ENCODE measurements around the gene RAD51B. TPM values are rescaled to one million over a fixed set of nuclear protein-coding genes. Genes with fewer than 3 reads are reported as not detected.
A peak's percentile ranks its signal among the peaks of the same experiment; 100 is the strongest.

Gene RAD51B
- polyA plus RNA-seq, 3 donors = 3.6 to 11.6 (median 9.4) TPM

DNA sequence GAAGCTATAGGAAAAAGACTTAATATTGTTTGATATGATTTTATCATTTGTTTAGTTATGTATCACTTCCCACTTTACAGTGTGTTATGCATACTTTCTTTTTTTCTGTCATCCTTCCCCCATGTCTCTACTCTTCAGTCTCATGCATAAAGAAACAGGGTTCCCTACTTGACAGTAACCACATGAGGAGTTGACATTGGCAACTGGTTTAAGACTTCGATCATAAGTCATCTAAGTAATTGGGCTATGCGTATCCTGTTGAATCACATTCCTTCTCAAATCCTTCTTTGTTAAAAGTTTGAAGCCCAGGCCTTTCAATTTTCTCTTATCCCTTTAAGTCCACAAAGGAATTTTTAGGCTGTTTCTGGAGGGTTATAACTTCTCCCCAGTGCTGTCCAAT lies 358.7 kb downstream of the RAD51B start:
- intact Hi-C loops (cut with micrococcal nuclease) = no loop called here
- Histone ChIP-seq H3K9ac (ENCODE audit: insufficient read depth, low read length, poor library complexity, severe bottlenecking) (no peak overlapping the region), H3K4me3 (replicated peaks in 1 of 3; ENCODE audit: low read depth in 2 of 3, low read length in 3 of 3) (no peak overlapping the region), H3K36me3 (replicated peaks in 1 of 2; ENCODE audit: control insufficient read depth in 1 of 2, insufficient read depth in 2 of 2, low read length in 2 of 2) (no peaks in the 10 kb centered on the region), H3K27me3 (ENCODE audit: control insufficient read depth in 2 of 2, insufficient read depth in 2 of 2, low read length in 2 of 2) (no peaks in the 10 kb centered on the region), H3K9me3 (replicated peaks in 1 of 2; ENCODE audit: control insufficient read depth in 1 of 2, insufficient read depth in 1 of 2, low read length in 2 of 2) (no peaks in the 10 kb centered on the region), H4K20me1 (ENCODE audit: insufficient read depth, low read length) (no peaks in the 10 kb centered on the region), H2AFZ (ENCODE audit: insufficient read depth, low read depth, low read length, poor library complexity, severe bottlenecking) (no peak overlapping the region), H3K79me2 (ENCODE audit: insufficient read depth, low read length) (no peaks in the 10 kb centered on the region), H3K27ac (ENCODE audit: low read depth in 1 of 2, low read length in 2 of 2) (no peak overlapping the region), H3K4me2 (replicated peaks; ENCODE audit: extremely low read depth, low read length, poor library complexity, severe bottlenecking) (no peak overlapping the region), H3K4me1 (ENCODE audit: control insufficient read depth in 1 of 2, insufficient read depth in 2 of 2, low read length in 2 of 2) (no peaks in the 10 kb centered on the region)
- no peaks in the 10 kb centered on the region for H3K27me3 Mint-ChIP-seq (ENCODE audit: low read depth in 3 of 3)
- H3K27ac Mint-ChIP-seq = no peak overlapping the region
- no peak overlapping the region for H3K4me3 Mint-ChIP-seq
- no peak for DNase-seq
- TF ChIP-seq, protein P1, sequence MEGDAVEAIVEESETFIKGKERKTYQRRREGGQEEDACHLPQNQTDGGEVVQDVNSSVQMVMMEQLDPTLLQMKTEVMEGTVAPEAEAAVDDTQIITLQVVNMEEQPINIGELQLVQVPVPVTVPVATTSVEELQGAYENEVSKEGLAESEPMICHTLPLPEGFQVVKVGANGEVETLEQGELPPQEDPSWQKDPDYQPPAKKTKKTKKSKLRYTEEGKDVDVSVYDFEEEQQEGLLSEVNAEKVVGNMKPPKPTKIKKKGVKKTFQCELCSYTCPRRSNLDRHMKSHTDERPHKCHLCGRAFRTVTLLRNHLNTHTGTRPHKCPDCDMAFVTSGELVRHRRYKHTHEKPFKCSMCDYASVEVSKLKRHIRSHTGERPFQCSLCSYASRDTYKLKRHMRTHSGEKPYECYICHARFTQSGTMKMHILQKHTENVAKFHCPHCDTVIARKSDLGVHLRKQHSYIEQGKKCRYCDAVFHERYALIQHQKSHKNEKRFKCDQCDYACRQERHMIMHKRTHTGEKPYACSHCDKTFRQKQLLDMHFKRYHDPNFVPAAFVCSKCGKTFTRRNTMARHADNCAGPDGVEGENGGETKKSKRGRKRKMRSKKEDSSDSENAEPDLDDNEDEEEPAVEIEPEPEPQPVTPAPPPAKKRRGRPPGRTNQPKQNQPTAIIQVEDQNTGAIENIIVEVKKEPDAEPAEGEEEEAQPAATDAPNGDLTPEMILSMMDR (IDR thresholded peaks at IDR 0.05) = no peak
- no peaks in the 10 kb centered on the region for H3K36me3 Mint-ChIP-seq
- WGBS (ENCODE audit: insufficient coverage) = no CpG with 5 or more reads among the region's 2 CpGs
- peaks cover 0 to 2% (median 0%) of the 10 kb centered on the region in 7 donors for H3K9me3 Mint-ChIP-seq
- H3K4me1 Mint-ChIP-seq = no peaks in the 10 kb centered on the region

DNA sequence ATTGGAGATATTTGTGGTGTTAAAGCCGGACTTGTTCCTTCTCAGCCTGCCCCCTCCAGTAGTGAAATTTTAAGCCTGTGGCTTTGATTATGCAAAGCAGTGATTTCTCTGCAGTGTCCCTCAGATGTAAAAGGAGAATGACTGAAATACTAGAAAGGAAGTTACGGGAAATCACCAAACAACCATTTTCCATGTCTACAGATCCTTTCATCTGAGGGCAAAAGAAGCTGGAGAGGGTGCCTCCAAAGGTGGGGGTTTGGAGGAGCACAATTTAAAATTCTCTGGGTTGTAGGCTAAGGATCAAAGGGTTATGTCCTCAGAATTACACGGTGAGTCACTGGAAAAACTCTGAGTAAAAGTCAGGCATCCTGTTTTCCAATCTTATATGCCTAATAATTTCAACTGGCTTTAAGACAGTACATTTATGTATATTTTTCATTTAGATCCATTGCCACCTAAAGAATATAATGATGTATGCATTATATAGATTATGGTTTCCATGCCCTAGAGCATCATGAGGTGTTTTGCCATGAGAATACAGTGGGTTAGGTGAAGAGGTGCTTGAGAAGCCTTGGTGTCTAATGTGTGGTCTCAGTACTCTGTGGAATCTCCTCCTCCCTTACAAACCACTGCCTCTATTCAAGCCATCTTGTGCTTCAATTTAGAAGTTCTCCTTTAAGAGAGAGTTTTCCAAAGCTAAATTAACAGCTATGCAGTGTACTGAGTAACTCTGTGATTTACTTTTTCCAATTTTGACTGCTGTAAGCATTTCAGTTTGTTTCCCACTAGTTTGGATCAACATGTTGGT lies 362.1 kb downstream of the RAD51B start:
- H3K36me3 Mint-ChIP-seq = no peaks in the 10 kb centered on the region
- no peak overlapping the region for H3K27ac ChIP-seq (ENCODE audit: low read depth in 1 of 2, low read length in 2 of 2)
- no peak overlapping the region for H3K4me2 ChIP-seq (replicated peaks; ENCODE audit: extremely low read depth, low read length, poor library complexity, severe bottlenecking)
- no peaks in the 10 kb centered on the region for H3K4me1 Mint-ChIP-seq
- H3K27me3 Mint-ChIP-seq (ENCODE audit: low read depth in 3 of 3) = peaks cover 0 to 2% (median 0%) of the 10 kb centered on the region in 3 donors
- peak overlapping the region in 1 of 7 donors; percentile 5 for H3K27ac Mint-ChIP-seq
- H2AFZ ChIP-seq (ENCODE audit: insufficient read depth, low read depth, low read length, poor library complexity, severe bottlenecking) = no peak overlapping the region
- no CpG with 5 or more reads among the region's 3 CpGs for WGBS (ENCODE audit: insufficient coverage)
- H3K4me3 Mint-ChIP-seq = no peak overlapping the region
- H3K9me3 ChIP-seq (replicated peaks in 1 of 2; ENCODE audit: control insufficient read depth in 1 of 2, insufficient read depth in 1 of 2, low read length in 2 of 2) = no peaks in the 10 kb centered on the region
- no peaks in the 10 kb centered on the region for H3K4me1 ChIP-seq (ENCODE audit: control insufficient read depth in 1 of 2, insufficient read depth in 2 of 2, low read length in 2 of 2)
- peaks cover 0 to 2% (median 0%) of the 10 kb centered on the region in 7 donors for H3K9me3 Mint-ChIP-seq
- DNase-seq = no peak
- H3K36me3 ChIP-seq (replicated peaks in 1 of 2; ENCODE audit: control insufficient read depth in 1 of 2, insufficient read depth in 2 of 2, low read length in 2 of 2) = no peaks in the 10 kb centered on the region
- TF ChIP-seq, protein P1 (IDR thresholded peaks at IDR 0.05) = no peak
- H3K79me2 ChIP-seq (ENCODE audit: insufficient read depth, low read length) = no peaks in the 10 kb centered on the region
- no peaks in the 10 kb centered on the region for H3K27me3 ChIP-seq (ENCODE audit: control insufficient read depth in 2 of 2, insufficient read depth in 2 of 2, low read length in 2 of 2)
- H3K4me3 ChIP-seq (replicated peaks in 1 of 3; ENCODE audit: low read depth in 2 of 3, low read length in 3 of 3) = no peak overlapping the region
- intact Hi-C loops (cut with micrococcal nuclease) = no loop called here
- H4K20me1 ChIP-seq (ENCODE audit: insufficient read depth, low read length) = no peaks in the 10 kb centered on the region
- H3K9ac ChIP-seq (ENCODE audit: insufficient read depth, low read length, poor library complexity, severe bottlenecking) = no peak overlapping the region
